HG02759 (cell line): ENCODE measurements around the gene ETAA1.

ENCODE experiments used
- ATAC-seq: cut with Tn5 transposase; IDR thresholded peaks from one replicate; pipeline ENCODE4 v1.9.1; 2021; ENCODE audit warnings: mild to moderate bottlenecking, moderate library complexity; ENCODE audit not compliant: unreplicated experiment

The ETAA1 gene

GRCh38 chr2:67436221-67436620, 39.1 kb downstream of the ETAA1 start:
- ATAC-seq, result no peak

- no peak for ATAC-seq
These were observed 40.0 kb downstream of the ETAA1 start for GRCh38 chr2:67437114-67437513.

- ATAC-seq, result no peak
These were observed 41.2 kb downstream of the ETAA1 start for GRCh38 chr2:67438337-67438736.

GRCh38 chr2:67445652-67446268, 48.6 kb downstream of the ETAA1 start:
- no peak for ATAC-seq

- ATAC-seq, result no peak
These were observed 49.4 kb downstream of the ETAA1 start for GRCh38 chr2:67446491-67446911.

- no peak for ATAC-seq
These were observed 51.5 kb downstream of the ETAA1 start for GRCh38 chr2:67448648-67449047.

GRCh38 chr2:67451086-67451832, 54.1 kb downstream of the ETAA1 start:
- no peak for ATAC-seq

- no peak for ATAC-seq
These were observed 56.2 kb downstream of the ETAA1 start for GRCh38 chr2:67453310-67453709.

GRCh38 chr2:67455219-67456142, 58.3 kb downstream of the ETAA1 start:
- no peak for ATAC-seq

GRCh38 chr2:67456428-67456827, 59.3 kb downstream of the ETAA1 start:
- ATAC-seq, result no peak

- ATAC-seq, result no peak
These were observed 60.6 kb downstream of the ETAA1 start for GRCh38 chr2:67457699-67458098.

- ATAC-seq, result no peak
These were observed 62.6 kb downstream of the ETAA1 start for GRCh38 chr2:67459761-67460160.
